Stimulated activated effector memory CD8-positive, alpha-beta T cell treated with anti-CD3 and anti-CD28 coated beads, Interleukin-12 subunit alpha, Interleukin-12 subunit beta, amount 100 ng/mL, for 72 hours (primary cell): ENCODE results near the gene RRBP1.

Experiments
- ATAC-seq: fragments of 150-1000 bp; cut with Tn5 transposase; 2 replicates; pipeline ENCODE4 v1.10.0; 2021
- DNase-seq, 2 donors: peaks; one replicate each; pipeline ENCODE4 v3.0.0; 2021 to 2022; ENCODE audit warnings: low spot score in 2 of 2
- H3K27ac Mint-ChIP-seq: one replicate; pipeline ENCODE4 v1.8.0; 2022; ENCODE audit warnings: mild to moderate bottlenecking, mixed read lengths
- H3K36me3 Mint-ChIP-seq: one replicate; pipeline ENCODE4 v1.8.0; 2022; ENCODE audit warnings: mild to moderate bottlenecking, mixed read lengths
- H3K4me1 Mint-ChIP-seq: one replicate; pipeline ENCODE4 v1.8.0; 2022; ENCODE audit warnings: mixed read lengths
- H3K4me3 Mint-ChIP-seq: one replicate; pipeline ENCODE4 v1.8.0; 2022; ENCODE audit warnings: mild to moderate bottlenecking, mixed read lengths
- H3K9me3 Mint-ChIP-seq: one replicate; pipeline ENCODE4 v1.8.0; 2022; ENCODE audit warnings: mixed read lengths

RRBP1 gene

GRCh38 chr20:17651760-17652388, 30.2 kb downstream of the RRBP1 start:
- Mint-ChIP-seq H3K4me3 (no peak overlapping the region), H3K27ac (no peak overlapping the region), H3K36me3 (peaks cover 8% of the 10 kb centered on the region), H3K9me3 (no peaks in the 10 kb centered on the region), H3K4me1 (peaks cover 10% of the 10 kb centered on the region)
- DNase-seq, result no peak
- ATAC-seq, result no peak

GRCh38 chr20:17651129-17651759, 30.8 kb downstream of the RRBP1 start:
- Mint-ChIP-seq H3K27ac (no peak overlapping the region), H3K9me3 (no peaks in the 10 kb centered on the region), H3K36me3 (peaks cover 2% of the 10 kb centered on the region), H3K4me3 (no peak overlapping the region), H3K4me1 (peaks cover 15% of the 10 kb centered on the region)
- ATAC-seq, result no peak
- no peak for DNase-seq

GRCh38 chr20:17650301-17651128, 31.5 kb downstream of the RRBP1 start:
- DNase-seq, result no peak
- no peak overlapping the region for H3K27ac Mint-ChIP-seq
- no peak for ATAC-seq
- H3K9me3 Mint-ChIP-seq, result no peaks in the 10 kb centered on the region
- H3K4me3 Mint-ChIP-seq, result no peak overlapping the region
- peaks cover 15% of the 10 kb centered on the region for H3K4me1 Mint-ChIP-seq
- H3K36me3 Mint-ChIP-seq, result no peaks in the 10 kb centered on the region

- Mint-ChIP-seq H3K4me3 (no peak overlapping the region), H3K27ac (no peak overlapping the region), H3K36me3 (no peaks in the 10 kb centered on the region), H3K4me1 (peaks cover 15% of the 10 kb centered on the region), H3K9me3 (no peaks in the 10 kb centered on the region)
- ATAC-seq (no peak), DNase-seq (no peak)
These were observed 33.0 kb downstream of the RRBP1 start for GRCh38 chr20:17648791-17649730.

- DNase-seq, result no peak
- Mint-ChIP-seq H3K9me3 (no peaks in the 10 kb centered on the region), H3K4me3 (no peak overlapping the region), H3K27ac (no peak overlapping the region), H3K36me3 (no peaks in the 10 kb centered on the region), H3K4me1 (peaks cover 15% of the 10 kb centered on the region)
- ATAC-seq, result no peak
These were observed 33.8 kb downstream of the RRBP1 start for GRCh38 chr20:17648315-17648646.

GRCh38 chr20:17647391-17648314, 34.4 kb downstream of the RRBP1 start:
- no peaks in the 10 kb centered on the region for H3K36me3 Mint-ChIP-seq
- H3K9me3 Mint-ChIP-seq, result no peaks in the 10 kb centered on the region
- DNase-seq (no peak), ATAC-seq (no peak)
- no peak overlapping the region for H3K4me3 Mint-ChIP-seq
- peaks cover 15% of the 10 kb centered on the region for H3K4me1 Mint-ChIP-seq
- no peak overlapping the region for H3K27ac Mint-ChIP-seq

GRCh38 chr20:17646961-17647301, 35.1 kb downstream of the RRBP1 start:
- DNase-seq (no peak), ATAC-seq (no peak)
- Mint-ChIP-seq H3K27ac (peak overlapping the region; percentile 20), H3K9me3 (no peaks in the 10 kb centered on the region), H3K36me3 (peaks cover 5% of the 10 kb centered on the region), H3K4me3 (no peak overlapping the region), H3K4me1 (peaks cover 15% of the 10 kb centered on the region)

GRCh38 chr20:17646209-17646960, 35.7 kb downstream of the RRBP1 start:
- no peak overlapping the region for H3K4me3 Mint-ChIP-seq
- no peak for DNase-seq
- H3K27ac Mint-ChIP-seq, result peak overlapping the region; percentile 20
- H3K9me3 Mint-ChIP-seq, result no peaks in the 10 kb centered on the region
- H3K4me1 Mint-ChIP-seq, result peaks cover 15% of the 10 kb centered on the region
- H3K36me3 Mint-ChIP-seq, result peaks cover 9% of the 10 kb centered on the region
- ATAC-seq, result no peak

- DNase-seq (no peak), ATAC-seq (no peak)
- peaks cover 11% of the 10 kb centered on the region for H3K4me1 Mint-ChIP-seq
- H3K27ac Mint-ChIP-seq, result no peak overlapping the region
- H3K9me3 Mint-ChIP-seq, result no peaks in the 10 kb centered on the region
- H3K36me3 Mint-ChIP-seq, result peaks cover 9% of the 10 kb centered on the region
- H3K4me3 Mint-ChIP-seq, result no peak overlapping the region
These were observed 36.4 kb downstream of the RRBP1 start for GRCh38 chr20:17645546-17646208.

- no peak for DNase-seq
- Mint-ChIP-seq H3K36me3 (peaks cover 9% of the 10 kb centered on the region), H3K4me1 (peaks cover 14% of the 10 kb centered on the region), H3K4me3 (no peak overlapping the region), H3K27ac (no peak overlapping the region), H3K9me3 (no peaks in the 10 kb centered on the region)
- no peak for ATAC-seq
These were observed 37.0 kb downstream of the RRBP1 start for GRCh38 chr20:17645010-17645409.

- peaks cover 16% of the 10 kb centered on the region for H3K4me1 Mint-ChIP-seq
- ATAC-seq (no peak), DNase-seq (no peak)
- H3K27ac Mint-ChIP-seq, result no peak overlapping the region
- no peaks in the 10 kb centered on the region for H3K9me3 Mint-ChIP-seq
- no peak overlapping the region for H3K4me3 Mint-ChIP-seq
- peaks cover 13% of the 10 kb centered on the region for H3K36me3 Mint-ChIP-seq
These were observed 37.6 kb downstream of the RRBP1 start for GRCh38 chr20:17644451-17644850.

- no peaks in the 10 kb centered on the region for H3K9me3 Mint-ChIP-seq
- peaks cover 14% of the 10 kb centered on the region for H3K36me3 Mint-ChIP-seq
- H3K4me1 Mint-ChIP-seq, result peaks cover 16% of the 10 kb centered on the region
- no peak overlapping the region for H3K27ac Mint-ChIP-seq
- no peak overlapping the region for H3K4me3 Mint-ChIP-seq
- ATAC-seq (no peak), DNase-seq (no peak)
These were observed 38.4 kb downstream of the RRBP1 start for GRCh38 chr20:17643531-17644188.
